B cell (primary cell): ENCODE results near the gene PUDP.

ENCODE experiments used
- CTCF ChIP-seq: fragments of 200-600 bp; IDR thresholded peaks from one replicate; pipeline ENCODE4 v1.8.0; 2022; ENCODE audit warnings: antibody characterized with exemption, mild to moderate bottlenecking
- EZH2 ChIP-seq: IDR thresholded peaks from 2 replicates; pipeline ENCODE4 v1.6.1; 2012; ENCODE audit warnings: borderline replicate concordance, low read depth, mild to moderate bottlenecking, moderate library complexity, low read length; ENCODE audit not compliant: insufficient read depth, poor library complexity, severe bottlenecking

- TF ChIP-seq CTCF (no peak), EZH2 (no peak)
These were observed 88.6 kb downstream of the PUDP start for GRCh38 chrX:7059214-7059838.
